NCI-H774 (cell line): ENCODE data around the gene NANOS1.

Experiments
- DNase-seq: peaks from one replicate; lab custom pipeline; 2025; lab: John Stamatoyannopoulos, UW

Gene NANOS1, protein sequence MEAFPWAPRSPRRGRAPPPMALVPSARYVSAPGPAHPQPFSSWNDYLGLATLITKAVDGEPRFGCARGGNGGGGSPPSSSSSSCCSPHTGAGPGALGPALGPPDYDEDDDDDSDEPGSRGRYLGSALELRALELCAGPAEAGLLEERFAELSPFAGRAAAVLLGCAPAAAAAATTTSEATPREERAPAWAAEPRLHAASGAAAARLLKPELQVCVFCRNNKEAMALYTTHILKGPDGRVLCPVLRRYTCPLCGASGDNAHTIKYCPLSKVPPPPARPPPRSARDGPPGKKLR

DNA sequence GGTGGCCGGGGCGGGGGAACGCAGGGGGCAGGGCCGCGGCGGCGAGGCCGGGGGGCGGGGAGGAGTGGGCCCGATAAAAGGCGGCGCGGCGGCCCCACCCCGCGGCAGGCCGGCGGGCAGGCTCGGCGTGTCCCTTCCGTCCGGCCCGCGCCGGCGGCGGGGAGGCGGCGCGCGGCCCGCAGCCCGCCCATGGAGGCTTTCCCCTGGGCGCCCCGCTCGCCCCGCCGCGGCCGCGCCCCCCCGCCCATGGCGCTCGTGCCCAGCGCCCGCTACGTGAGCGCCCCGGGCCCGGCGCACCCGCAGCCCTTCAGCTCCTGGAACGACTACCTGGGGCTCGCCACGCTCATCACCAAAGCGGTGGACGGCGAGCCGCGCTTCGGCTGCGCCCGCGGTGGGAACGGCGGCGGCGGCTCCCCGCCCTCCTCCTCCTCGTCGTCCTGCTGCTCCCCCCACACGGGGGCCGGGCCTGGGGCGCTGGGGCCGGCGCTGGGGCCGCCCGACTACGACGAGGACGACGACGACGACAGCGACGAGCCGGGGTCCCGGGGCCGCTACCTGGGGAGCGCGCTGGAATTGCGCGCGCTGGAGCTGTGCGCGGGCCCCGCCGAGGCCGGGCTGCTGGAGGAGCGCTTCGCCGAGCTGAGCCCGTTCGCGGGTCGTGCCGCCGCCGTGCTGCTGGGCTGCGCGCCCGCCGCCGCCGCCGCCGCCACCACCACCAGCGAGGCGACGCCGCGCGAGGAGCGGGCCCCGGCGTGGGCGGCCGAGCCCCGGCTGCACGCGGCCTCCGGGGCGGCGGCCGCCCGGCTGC, at the start of gene NANOS1:
NANOS1 (plus strand) TSS at position 102 of the 808 bp plus-strand sequence; CDS start at position 190, 88 bp downstream.
- peak; percentile 53 for DNase-seq

DNA sequence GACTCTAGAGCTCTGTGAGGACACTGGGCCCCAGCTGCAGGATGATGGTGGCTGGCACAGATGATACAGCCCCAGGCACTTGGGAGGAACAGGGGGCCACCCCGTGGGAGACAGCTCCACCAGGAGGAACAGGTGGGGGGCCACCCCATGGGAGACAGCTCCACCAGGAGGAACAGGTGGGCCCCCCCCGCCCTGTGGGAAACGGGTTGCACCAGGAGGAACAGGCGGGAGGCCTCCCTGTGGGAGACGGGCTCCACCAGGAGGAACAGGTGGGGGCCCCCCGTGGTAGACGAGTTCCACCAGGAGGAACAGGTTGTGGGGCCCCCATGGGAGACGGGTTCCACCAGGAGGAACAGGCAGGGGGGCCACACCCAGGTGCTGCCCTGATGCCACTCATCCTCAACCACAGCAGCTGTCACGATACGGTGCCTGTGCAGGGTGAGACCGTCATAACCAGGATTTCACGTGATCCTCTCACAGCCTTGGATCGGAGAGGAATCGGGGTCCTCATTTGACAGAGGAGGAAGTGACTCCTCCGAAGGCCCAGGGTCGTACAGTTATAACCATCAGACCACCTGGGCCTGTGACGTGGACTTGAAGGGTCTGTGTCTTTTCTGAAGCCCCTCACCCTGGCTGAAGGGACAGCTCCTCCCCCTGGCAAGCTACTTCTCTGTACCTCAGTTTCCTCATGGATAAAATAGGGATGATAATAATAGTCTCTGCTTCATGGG, 49.2 kb upstream of the NANOS1 start:
- DNase-seq: no peak

DNA sequence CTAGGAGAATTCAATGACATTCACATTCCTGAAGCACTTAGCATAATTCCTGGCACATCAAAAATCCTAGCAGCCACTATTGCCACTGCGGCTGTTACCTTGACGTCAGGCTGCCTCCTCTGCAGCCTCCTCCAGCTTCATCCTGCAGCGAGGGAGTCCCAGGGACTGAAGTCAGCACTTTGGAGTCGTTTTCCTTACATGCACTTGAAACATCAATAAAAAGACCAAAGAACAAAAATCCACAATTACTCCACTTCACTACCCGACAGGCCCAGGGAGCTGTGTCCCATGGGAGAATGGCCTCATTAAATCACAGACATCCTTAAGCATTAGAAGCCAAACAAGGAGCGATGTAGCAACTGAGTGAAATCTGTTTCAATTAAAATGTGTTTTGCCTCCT, 48.6 kb upstream of the NANOS1 start:
- no peak for DNase-seq

DNA sequence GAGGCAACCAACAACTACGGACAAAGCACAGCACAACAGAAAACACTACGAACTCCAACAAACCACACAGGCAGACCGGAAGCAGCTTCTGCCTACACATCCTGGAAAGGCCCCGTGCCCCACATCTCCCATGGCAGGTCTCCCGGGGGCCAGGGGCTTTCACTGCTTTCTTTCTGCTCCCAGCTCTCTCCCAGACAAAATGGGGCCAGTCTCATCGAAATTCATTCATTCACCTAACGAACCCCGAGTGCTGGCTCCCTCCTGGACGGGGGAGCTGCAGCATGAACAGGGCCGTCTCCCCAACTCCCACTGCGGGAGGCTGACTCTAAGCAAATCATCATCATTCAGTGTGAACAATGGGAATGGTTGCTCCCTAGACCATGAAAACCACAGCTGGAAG, 47.6 kb upstream of the NANOS1 start:
- no peak for DNase-seq

DNA sequence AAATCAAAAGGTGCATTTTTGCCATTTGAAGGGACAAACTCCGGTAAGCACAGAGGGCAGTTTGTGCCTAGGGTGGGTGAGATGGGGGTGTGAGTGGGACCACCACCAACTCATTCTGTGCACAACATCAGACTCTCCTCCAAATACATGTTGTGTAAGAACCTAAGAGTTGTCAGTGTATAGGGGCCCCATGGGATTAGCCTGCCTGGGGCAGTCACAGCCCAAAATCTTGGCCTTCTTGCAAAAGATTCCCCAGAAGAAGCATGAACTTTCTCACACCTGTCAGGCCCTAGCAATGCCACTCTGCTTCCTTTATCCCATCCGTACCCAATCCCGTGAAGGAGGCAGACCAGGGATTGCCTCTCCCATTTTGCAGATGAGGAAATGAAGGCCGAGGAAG, 47.1 kb upstream of the NANOS1 start:
- no peak for DNase-seq

DNA sequence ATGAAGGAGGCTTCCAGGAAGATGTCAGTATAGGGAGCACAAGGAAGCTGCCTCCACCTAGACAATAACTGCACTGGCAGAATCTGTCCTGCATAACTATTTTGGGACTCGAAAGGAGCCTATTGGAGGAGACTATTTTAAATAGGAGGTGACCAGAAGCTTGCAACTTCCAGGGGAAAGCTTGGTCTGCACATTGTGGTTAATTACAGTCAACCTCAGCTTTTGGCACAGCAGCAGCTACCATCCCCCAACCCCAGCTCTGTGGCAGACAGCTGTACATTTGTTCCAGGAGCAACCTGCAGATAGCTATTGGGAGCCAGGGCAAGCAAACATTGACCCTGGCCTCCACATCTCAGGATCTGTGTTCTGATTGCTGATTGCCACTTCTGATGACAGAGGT, 46.3 kb upstream of the NANOS1 start:
- no peak for DNase-seq

DNA sequence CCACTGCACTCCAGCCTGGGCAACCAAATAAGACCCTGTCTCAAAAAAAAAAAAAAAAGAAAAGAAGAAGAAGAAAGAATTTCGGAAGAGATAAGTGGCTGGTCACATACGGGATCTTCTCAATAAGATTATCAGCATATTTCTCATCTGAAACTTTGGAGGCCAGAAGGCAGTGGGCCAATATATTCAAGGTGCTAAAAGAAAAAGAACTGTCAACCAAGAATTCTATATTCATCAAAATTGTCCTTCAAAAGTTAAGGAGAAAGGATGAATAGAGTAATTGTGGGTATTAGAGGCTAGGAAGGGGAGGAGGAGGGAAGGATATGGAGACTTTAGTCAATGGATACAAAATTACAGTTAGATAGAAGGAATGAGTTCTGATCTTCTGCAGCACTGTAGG, 43.9 kb upstream of the NANOS1 start:
- no peak for DNase-seq

DNA sequence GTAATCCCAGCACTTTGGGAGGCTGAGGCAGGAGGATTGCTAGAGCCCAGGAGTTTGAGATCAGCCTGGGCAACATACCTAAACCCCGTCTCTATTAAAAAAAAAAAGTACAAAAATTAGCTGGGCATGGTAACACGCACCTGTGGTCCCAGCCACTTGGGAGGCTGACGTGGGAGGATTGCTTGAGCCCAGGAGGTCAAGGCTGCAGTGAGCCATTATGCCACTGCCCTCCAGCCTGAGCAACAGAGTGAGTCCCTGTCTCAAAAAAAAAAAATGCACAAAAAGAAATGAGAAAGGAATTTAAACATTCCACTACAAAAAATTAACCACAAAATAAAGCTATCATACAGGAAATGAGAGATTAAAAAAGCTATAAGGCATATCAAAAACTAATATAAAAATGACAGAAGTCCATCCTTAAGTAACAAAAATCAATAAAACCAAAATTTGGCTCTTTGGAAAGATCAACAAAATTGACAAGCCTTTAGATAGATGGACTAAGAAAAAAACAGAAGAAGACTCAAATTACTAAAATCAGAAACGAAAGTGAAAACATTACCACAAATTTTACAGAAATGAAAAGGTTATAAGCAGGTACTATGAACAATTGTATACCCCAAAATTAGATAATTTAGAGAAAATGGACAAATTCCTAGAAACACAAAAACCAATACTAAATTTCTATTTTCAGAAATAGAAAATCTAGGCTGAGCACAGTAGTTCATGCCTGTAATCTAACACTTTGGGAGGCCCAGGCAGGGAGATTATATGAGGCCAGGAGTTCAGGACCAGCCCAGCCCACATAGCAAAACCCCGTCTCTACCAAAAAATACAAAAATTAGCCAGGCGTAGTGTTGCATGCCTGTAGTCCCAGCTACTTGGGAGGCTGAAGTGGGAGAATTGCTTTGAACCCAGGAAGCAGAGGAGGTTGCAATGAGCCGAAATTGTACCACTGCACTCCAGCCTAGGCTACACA, 42.4 kb upstream of the NANOS1 start:
- no peak for DNase-seq

DNA sequence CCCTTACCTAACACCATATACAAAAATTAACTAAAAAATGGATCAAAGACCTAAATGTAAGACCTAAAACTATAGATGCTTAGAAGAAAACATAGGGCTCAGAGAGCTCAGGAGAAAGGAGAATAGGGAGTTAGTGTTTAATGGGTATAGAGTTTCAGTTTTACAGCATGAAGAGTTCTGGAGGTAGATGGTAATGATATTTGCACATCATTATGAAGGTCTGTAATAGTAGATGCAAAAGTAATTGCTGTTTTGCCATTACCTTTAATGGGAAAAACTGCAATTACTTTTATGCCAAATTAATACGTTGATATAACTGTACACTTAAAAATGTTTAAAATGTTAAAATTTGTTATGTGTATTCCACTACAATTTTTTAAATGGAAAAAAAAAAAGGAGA, 39.2 kb upstream of the NANOS1 start:
- DNase-seq: no peak

DNA sequence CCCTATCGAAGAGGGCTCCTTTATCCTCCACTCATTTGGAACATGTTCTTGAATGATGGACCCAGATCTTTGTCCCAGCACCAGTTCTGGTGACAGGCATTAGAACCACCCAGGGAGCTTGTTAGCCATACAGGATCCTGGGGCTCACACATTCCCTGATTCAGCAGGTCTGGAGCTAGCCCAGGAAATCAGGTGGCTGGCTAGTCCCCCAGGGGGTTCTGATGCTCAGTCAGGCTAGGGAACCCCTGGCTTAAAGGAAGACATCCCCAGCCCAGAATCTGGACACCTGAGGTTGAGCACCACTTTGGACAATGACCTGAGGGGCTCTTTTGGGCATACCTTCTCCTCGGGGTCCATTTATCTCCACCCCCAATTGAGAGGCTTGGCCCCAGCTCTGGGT, 37.0 kb upstream of the NANOS1 start:
- DNase-seq: no peak

DNA sequence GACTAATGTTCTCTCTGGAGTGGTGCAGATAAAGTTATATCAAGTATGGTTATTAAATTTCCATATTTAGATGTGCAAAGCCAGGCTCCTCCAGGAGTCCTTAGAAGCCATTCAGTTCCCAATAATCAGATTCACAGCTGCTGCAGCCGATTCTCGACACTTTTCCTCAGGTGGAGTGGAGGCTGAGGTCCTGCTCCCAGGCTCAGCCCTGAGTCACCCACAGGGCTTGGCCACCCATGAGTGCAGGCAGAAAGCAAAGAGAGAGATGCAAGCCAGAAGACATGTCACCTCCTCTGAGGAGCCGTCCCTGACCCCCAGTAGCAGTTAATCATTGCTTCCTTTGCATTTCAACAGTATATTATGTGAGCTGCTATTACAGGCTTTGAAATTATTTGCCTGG, 36.3 kb upstream of the NANOS1 start:
- no peak for DNase-seq

DNA sequence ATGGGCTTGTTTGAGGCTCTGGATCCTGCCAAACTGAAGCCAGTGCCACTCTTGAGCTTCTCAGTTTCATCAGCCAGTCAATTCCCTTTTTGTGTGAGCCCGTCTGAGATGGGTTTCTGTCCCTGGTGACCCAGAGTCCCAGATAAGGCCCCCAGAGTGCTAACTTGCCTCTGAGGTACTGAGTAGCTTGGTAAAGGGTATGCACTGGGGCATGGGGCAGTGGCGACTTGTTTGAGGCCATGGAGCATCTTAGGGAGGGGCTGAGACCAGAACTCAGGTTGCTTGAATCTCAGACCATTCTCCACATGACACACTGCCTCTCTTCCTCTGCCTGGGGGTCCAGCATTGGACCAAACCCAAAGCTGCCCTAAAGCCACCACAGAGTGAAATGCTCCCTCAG, 35.2 kb upstream of the NANOS1 start:
- no peak for DNase-seq

DNA sequence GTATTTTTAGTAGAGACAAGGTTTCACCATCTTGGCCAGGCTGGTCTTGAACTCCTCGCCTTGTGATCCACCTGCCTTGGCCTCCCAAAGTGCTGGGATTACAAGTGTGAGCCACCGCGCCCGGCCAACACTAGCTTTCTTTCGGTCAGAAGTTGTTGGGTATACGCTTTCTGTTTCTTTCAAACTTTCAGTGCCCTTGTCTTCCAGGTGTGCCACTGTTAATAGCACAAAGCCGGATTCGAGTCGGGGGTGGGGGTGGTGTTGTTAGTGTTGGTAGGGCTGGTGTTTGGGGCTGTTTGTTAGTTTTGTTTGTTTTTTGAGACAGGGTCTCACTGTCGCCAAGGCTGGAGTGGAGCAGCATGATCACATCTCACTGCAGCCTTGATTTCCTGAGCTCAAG, 33.8 kb upstream of the NANOS1 start:
- no peak for DNase-seq

DNA sequence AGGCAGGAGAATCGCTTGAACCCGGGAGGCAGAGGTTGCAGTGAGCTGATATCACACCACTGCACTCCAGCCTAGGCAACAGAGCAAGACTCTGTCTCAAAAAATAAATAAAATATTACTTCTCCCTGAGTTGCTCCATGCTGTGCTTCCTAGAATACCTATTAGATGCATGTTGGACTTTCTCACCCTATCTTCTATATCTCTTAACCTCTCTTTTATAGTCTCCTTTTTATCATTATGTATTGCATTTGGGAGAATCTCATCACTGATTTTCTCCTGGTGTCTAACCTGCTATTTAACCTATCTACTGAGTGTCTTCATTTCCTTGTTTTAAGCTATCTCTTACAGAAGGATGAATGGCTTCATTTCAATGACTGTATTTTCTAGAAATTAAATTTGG, 32.1 kb upstream of the NANOS1 start:
- DNase-seq: no peak

DNA sequence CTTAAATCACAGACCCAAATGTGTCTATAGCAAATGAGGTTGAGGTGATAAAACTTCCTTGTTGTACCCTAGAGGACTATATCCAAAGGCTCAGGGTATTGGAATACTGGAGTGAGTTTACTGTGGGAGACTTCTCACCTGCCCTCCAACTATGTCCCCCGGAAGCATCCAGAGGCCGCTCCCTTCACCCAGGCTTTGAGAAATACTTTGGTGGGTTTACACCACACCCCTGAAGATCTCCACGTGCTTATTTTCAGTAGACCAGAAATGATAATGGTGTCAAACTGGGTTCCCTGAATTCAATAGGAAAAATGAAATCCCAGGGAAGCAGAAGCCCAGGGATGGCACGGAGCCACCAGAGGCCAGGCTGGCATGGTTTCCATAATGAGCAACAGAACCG, 31.3 kb upstream of the NANOS1 start:
- no peak for DNase-seq

DNA sequence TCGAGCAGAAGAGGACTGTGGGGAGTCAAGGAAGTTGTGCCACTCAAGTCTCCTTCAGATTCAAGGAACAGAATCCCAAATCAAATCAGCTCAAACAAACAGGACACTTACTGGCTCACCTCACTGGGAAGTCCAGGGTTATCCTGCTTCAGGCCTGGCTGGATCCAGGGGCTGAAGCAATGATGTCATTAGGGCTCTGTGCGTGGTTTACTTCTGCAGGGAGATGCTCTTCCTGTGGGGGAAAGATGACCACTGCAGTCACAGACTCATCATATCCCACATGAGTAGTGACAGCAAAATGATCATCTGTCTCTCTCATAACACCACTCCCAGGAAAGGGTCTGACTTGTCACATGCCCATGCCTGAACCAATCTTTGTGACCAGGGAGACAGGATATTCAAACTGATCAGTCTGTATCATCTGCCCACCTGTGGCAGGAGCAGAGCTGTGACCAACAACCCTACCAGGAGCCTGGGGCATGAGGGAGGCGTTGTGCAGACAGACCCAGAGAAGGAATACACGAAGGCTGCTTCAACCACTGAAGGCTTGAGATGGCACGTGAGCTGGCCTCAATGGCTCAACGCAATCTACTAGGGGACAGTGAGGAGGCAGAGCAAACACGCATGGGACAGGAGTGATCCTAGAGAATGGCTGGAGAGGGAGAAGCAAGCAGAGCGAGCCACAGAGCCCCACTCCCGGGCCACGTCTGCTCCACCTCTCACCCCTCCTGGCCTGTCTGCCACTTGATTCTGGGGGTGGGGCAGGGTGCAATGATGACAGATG, 27.6 kb upstream of the NANOS1 start:
- DNase-seq: no peak

DNA sequence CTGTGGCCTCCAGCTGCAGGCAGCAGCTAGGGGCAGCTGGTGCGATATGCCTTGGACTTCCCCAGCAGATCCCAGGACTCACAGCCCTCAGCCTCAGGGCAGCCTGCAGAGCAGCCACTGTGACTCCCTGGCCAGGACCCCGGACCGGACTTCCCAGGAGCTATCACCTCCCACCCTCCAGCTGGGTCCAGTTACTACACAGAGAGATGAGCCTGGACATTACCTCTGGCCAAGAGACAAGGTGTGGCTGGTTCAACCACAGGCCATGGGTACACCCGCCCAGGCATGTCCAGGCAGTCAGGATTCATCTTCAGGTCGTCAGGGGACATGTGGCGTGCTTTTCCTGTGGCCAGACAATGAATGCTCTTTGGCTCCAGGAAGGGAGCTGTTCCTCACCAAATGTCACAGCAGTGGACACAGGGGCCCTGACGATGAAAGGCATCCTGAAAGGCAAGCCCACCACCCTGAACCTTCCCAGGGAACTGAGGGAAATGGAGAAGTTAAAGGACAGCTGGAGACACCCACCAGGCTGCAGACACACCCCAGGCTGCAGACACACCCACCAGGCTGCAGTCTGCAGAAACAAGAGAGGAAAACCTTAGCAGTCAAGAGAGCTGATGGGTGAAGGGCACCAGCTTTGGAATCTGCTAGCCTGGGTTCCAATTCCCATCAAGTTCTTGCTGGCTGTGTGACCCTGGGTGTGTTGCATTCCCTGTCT, 25.8 kb upstream of the NANOS1 start:
- DNase-seq: no peak

DNA sequence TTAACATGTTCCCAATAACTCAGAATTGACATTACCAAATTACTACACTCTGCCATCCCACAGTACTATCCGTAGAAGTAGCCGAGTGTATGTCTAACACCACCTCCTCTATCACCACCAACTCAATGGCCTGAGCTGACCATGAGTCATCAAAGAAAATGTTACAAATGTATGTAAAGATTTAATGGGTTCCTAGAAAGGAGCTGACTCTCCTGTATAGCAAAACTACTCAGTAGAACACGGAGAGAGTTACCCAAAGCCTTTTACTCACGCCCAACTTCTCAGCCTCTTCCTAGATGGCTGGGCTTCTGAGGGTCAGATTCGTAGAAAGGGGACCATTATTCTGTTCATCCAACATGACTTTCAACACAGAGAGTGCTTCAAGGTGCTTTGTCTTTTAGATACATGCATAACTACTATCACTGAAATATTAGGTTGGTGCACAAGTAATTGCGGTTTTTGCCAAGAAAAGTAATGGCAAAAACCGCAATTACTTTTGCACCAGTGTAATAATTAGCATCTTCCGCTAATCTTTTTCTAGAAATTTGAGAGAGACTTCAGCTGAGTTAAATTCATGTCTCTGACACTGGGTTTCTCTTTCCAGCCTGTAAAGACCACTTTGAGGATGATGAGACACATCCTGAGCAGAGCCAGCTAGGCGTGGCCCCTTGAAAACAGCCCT, 24.0 kb upstream of the NANOS1 start:
- DNase-seq: no peak

DNA sequence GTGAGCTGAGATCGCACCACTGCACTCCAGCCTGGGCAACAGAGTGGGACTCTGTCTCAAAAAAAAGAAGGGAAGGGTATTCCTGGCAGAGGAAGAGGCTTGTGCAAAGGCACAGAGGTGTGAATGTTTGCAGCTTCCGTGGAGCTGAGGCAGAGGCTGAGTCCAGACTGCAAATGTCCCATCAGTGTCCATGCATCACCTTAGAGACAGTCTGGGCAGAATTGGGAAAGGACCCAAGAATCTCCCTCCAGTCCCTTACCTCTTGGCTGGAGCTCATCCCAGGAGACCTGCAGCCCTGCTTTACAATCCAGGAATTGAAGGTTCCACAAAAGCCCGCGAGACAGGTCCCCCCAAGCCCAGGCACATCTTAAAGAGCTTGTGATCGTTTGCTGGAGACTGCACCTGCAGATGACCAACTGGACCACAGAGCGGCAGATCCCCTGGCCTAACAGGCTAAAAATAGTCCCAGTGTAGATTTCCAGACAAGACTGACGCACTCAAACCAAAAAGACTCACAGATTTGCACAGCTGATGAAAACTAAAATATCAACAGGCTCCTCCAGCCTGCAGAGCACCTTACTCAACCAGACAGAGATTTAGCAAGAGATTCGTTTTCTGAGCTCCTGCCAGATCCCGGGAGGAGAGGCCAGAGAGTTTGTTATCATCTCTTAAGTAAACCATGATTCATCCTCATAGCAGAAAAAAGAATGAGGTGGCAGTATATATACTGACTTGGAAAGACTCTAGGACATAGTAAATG, 22.9 kb upstream of the NANOS1 start:
- no peak for DNase-seq
